Liver (tissue), 9 donors: ENCODE results near the gene KANSL1. TPM values are rescaled to one million over a fixed set of nuclear protein-coding genes. Genes with fewer than 3 reads are reported as not detected.

Source experiments
- DNase-seq: peaks from one replicate; pipeline ENCODE4 v3.0.0-alpha.2; 2017; ENCODE audit warnings: low spot score
- H3K27ac ChIP-seq, 2 donors: one replicate each; pipeline ENCODE4 v1.7.0; 2013; ENCODE audit warnings: inconsistent platforms in 2 of 2, low read length in 2 of 2, control low read depth in 1 of 2, low read depth in 1 of 2, mild to moderate bottlenecking in 1 of 2
- H3K27me3 ChIP-seq, 4 donors: one replicate each; pipeline versions ENCODE4 v1.6.1 to v1.7.0; 2013; ENCODE audit warnings: low read length in 3 of 4, inconsistent platforms in 1 of 4, mild to moderate bottlenecking in 1 of 4, moderate library complexity in 1 of 4; ENCODE audit not compliant: control insufficient read depth in 4 of 4, insufficient read depth in 4 of 4
- H3K36me3 ChIP-seq, 4 donors: one replicate each; pipeline versions ENCODE4 v1.6.1 to v1.7.0; 2013; ENCODE audit warnings: low read length in 3 of 4, mild to moderate bottlenecking in 3 of 4, low read depth in 1 of 4, moderate library complexity in 1 of 4; ENCODE audit not compliant: control insufficient read depth in 4 of 4, insufficient read depth in 3 of 4
- H3K4me1 ChIP-seq, 4 donors: one replicate each; pipeline versions ENCODE4 v1.6.1 to v1.7.0; 2013; ENCODE audit warnings: low read length in 3 of 4, mild to moderate bottlenecking in 3 of 4, moderate library complexity in 1 of 4; ENCODE audit not compliant: control insufficient read depth in 4 of 4, insufficient read depth in 4 of 4
- H3K4me3 ChIP-seq, 3 donors: one replicate each; pipeline versions ENCODE4 v1.6.1 to v1.7.0; 2013; ENCODE audit warnings: low read length in 3 of 3, control low read depth in 1 of 3, low read depth in 1 of 3, mild to moderate bottlenecking in 1 of 3
- H3K9ac ChIP-seq, 2 donors: one replicate each; pipeline ENCODE4 v1.7.0; 2013; ENCODE audit warnings: low read length in 2 of 2, mild to moderate bottlenecking in 2 of 2, moderate library complexity in 2 of 2, control low read depth in 1 of 2, low read depth in 1 of 2
- H3K9me3 ChIP-seq, 4 donors: one replicate each; pipeline versions ENCODE4 v1.6.1 to v1.7.0; 2013; ENCODE audit warnings: low read length in 3 of 4; ENCODE audit not compliant: control insufficient read depth in 4 of 4
- ATF3 ChIP-seq: IDR thresholded peaks from 2 replicates; pipeline ENCODE4 v1.6.1; 2016; ENCODE audit warnings: antibody characterized with exemption
- CTCF ChIP-seq: fragments of 150-350 bp; IDR thresholded peaks from 2 replicates; pipeline ENCODE4 v1.5.1; 2017; ENCODE audit warnings: improper control_type of control experiment, low read depth, low read length; ENCODE audit not compliant: missing input control
- EGR1 ChIP-seq, 2 donors: IDR thresholded peaks; 2 replicates each; pipeline ENCODE4 v1.6.1; 2016 to 2018; ENCODE audit warnings: antibody characterized with exemption in 2 of 2, low read depth in 2 of 2
- FOXA1 ChIP-seq: IDR thresholded peaks from 2 replicates; pipeline ENCODE4 v1.6.1; 2016; ENCODE audit warnings: antibody characterized with exemption
- GABPA ChIP-seq, 2 donors: IDR thresholded peaks in 1 of 2; conservative IDR thresholded peaks in 1 of 2; 2 replicates each; pipeline ENCODE4 v1.6.1; 2016; ENCODE audit warnings: antibody characterized with exemption in 2 of 2, mild to moderate bottlenecking in 1 of 2, moderate library complexity in 1 of 2
- HNF4A ChIP-seq, 2 donors: conservative IDR thresholded peaks; 2 replicates each; pipeline ENCODE4 v1.6.1; 2016; ENCODE audit warnings: antibody characterized with exemption in 2 of 2, mild to moderate bottlenecking in 2 of 2
- HNF4G ChIP-seq: IDR thresholded peaks from 2 replicates; pipeline ENCODE4 v1.6.1; 2016; ENCODE audit warnings: antibody characterized with exemption
- JUND ChIP-seq, 2 donors: IDR thresholded peaks; 2 replicates each; pipeline ENCODE4 v1.6.1; 2016; ENCODE audit warnings: antibody characterized with exemption in 2 of 2
- MAX ChIP-seq: IDR thresholded peaks from 2 replicates; pipeline ENCODE4 v1.6.1; 2016; ENCODE audit warnings: antibody characterized with exemption
- NR2F2 ChIP-seq: IDR thresholded peaks from 2 replicates; pipeline ENCODE4 v1.6.1; 2016; ENCODE audit warnings: antibody characterized with exemption
- REST ChIP-seq: IDR thresholded peaks from 2 replicates; pipeline ENCODE4 v1.6.1; 2016; ENCODE audit warnings: antibody characterized with exemption, mild to moderate bottlenecking
- RXRA ChIP-seq, 2 donors: IDR thresholded peaks; 2 replicates each; pipeline ENCODE4 v1.6.1; 2017 to 2018; ENCODE audit warnings: antibody characterized with exemption in 2 of 2, mild to moderate bottlenecking in 1 of 2
- SP1 ChIP-seq: IDR thresholded peaks from 2 replicates; pipeline ENCODE4 v1.6.1; 2018; ENCODE audit warnings: antibody characterized with exemption, mild to moderate bottlenecking
- YY1 ChIP-seq: IDR thresholded peaks from 2 replicates; pipeline ENCODE4 v1.6.1; 2016; ENCODE audit warnings: antibody characterized with exemption, mild to moderate bottlenecking
- ZBTB33 ChIP-seq: IDR thresholded peaks from 2 replicates; pipeline ENCODE4 v1.6.1; 2016; ENCODE audit warnings: antibody characterized with exemption
- WGBS: extraction: QIAGEN DNeasy Blood & Tissue Kit; methylation state at CpG from one replicate; pipeline ENCODE4 v1.1.7; 2013; 5-methylcytosine and 5-hydroxymethylcytosine counted together
- polyA plus RNA-seq, 2 donors: library from polyadenylated mRNA; stranded (reverse) in 1 of 2; unstranded in 1 of 2; fragments of 200-250 nt in 1 of 2; fragments of >200 nt in 1 of 2; fragmentation: Nextera tagmentation in 1 of 2; extraction: Ambion mirVana in 1 of 2; gene quantifications; one replicate each; pipeline versions ENCODE4 v1.2.1 to v1.2.3, GENCODE V29; 2013 to 2015
- total RNA-seq, 2 donors: library from RNA; depleted of rRNA; stranded (reverse); fragments of >200 nt; gene quantifications; one replicate each; pipeline ENCODE4 v1.2.3, GENCODE V29; 2014
- donor health status: healthy.
- donor health status: healthy.
- donor health status: healthy.
- donor health status: healthy.
- donor health status: healthy.

KANSL1 gene
- total and polyA plus RNA-seq, 4 donors = 5.5 to 86.3 (median 24.0) TPM

GRCh38 chr17:46201491-46201890 is 8.3 kb upstream of the KANSL1 start (continued):
- TF ChIP-seq REST (no peak), RXRA (IDR thresholded peaks at IDR 0.05) (no peak), MAX (no peak), HNF4A (conservative IDR thresholded peaks at IDR 0.05) (no peak), EGR1 (IDR thresholded peaks at IDR 0.05; ENCODE audit: low read depth in 2 of 2) (no peak), YY1 (no peak), FOXA1 (no peak)

GRCh38 chr17:46200197-46200596 is 7.0 kb upstream of the KANSL1 start:
- H3K9me3 ChIP-seq = no peaks in the 10 kb centered on the region
- 90% methylated on average over 7 of the region's 7 CpGs for WGBS
- H3K9ac ChIP-seq = no peak overlapping the region
- no peaks in the 10 kb centered on the region for H3K27me3 ChIP-seq
- no peak overlapping the region for H3K4me3 ChIP-seq
- H3K27ac ChIP-seq = no peak overlapping the region
- no peak for DNase-seq
- H3K36me3 ChIP-seq = no peaks in the 10 kb centered on the region
- TF ChIP-seq ATF3 (no peak), SP1 (no peak), NR2F2 (no peak), FOXA1 (no peak), EGR1 (IDR thresholded peaks at IDR 0.05; ENCODE audit: low read depth in 2 of 2) (no peak), HNF4G (no peak), ZBTB33 (no peak), CTCF (no peak), GABPA (IDR thresholded peaks at IDR 0.05 in 1 of 2, conservative IDR thresholded peaks at IDR 0.05 in 1 of 2) (no peak), HNF4A (conservative IDR thresholded peaks at IDR 0.05) (no peak), RXRA (IDR thresholded peaks at IDR 0.05) (no peak), JUND (IDR thresholded peaks at IDR 0.05) (no peak)
- peaks cover 3 to 12% (median 7%) of the 10 kb centered on the region in 4 donors for H3K4me1 ChIP-seq
